LNCAP (cell line): ENCODE data around the gene SLC38A8.
A peak's percentile ranks its signal among the peaks of the same experiment; 100 is the strongest.

Experiments used
- CTCF ChIP-seq: fragments of 450-650 bp; IDR thresholded peaks from 2 replicates; pipeline ENCODE4 v1.5.1; 2017; ENCODE audit warnings: mild to moderate bottlenecking

The SLC38A8 gene

DNA sequence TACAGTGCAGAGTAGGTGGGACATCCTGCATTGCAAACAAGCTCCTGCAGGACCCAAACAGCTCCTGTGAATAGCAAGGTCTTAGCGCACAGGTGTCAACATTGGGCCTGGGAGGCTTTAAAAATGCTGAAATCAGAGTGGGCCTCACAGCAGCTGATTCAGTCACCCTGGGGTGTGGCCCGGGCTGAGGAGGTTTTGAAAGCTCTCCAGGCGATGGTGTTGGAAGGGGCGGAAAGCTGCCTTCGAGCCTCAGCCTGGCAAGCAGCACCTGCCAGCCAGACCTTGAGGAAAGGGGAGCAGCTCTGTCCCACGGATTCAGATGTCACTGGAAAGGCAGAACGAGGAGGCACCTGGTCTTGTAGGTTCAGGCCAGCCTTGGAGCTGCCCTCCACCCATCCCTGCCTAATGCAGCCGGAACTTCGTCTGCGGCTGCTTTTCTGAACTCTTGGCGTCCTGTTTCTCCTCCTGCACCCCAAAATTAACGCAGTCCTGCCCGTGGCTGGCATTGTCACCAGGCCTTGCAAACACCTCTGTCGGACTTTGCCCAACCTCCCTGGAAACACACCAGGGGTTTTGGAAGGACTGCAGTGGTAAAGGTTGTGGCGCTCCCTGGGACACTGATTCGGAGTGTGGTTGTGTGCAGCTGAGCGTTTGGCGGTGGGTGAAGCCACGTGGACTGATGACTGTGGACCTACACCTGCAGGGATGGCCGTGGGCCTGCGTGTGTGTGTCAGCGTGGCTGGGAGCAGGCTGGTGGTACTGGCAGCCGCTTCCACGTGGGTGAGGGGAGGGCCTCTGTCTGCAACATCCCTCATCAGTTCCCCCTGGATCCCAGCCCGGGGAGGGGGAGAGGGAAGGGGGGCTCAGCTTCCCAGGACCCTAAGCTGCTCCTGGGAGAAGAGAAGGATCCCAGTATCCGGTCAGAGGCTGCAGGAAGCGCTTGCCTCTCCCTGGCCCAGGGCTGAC, 71.1 kb downstream of the SLC38A8 start:
- TF ChIP-seq CTCF: no peak

DNA sequence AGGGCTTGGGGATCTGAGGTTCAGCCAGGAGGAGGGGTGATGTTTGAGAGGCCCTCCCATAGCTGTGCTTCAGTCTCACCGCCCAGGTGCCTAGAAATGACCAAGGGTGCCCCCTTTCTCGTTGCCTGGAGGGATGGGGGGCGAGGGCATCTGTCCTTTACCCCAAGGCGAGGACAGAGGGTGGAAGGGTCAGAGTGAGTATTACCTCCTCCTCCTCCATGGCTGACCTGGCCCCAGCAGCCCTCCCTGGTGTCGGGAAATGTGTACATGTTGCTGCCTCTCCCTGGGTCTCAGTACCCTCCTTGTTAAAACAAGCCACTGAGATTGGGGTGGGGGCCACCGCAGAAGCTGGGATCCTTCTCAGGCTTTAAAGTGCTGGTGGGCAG, 72.2 kb downstream of the SLC38A8 start:
- no peak for TF ChIP-seq CTCF

DNA sequence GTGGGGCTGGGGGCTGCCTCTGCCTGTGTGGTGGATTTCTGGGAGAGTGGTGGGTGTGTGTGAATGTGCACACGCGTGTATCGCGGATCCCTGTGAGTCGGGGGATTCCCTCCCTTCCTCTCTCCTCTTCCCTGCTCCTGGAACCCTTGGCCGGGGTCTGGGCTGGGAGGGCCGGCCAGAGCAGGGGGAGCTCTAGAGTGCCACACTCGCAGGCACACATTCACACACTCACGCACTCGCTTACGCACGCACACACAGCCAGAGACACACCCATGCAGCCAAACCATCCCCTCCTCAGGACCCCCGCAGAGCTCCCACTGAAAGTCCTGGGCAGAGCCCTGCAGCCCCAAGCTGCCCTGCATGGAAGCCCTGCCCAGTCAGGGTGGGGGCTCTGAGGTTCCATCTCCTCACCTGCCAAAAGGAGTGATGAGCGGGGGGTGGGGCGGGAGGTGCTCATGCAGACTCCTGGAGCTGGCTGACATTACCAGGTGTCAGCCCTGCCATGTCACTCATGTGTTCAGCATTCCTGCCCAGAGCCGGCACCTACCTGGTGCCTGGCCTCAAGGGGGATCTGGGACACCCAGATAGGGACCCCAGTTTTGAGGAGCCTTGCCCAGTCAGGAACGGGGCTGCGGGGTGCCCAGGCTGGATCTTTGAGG, 72.7 kb downstream of the SLC38A8 start:
- TF ChIP-seq CTCF: no peak

GRCh38 chr16:83968891-83969649, 73.5 kb downstream of the SLC38A8 start:
- TF ChIP-seq CTCF: no peak

GRCh38 chr16:83968306-83968851, 74.2 kb downstream of the SLC38A8 start:
- no peak for TF ChIP-seq CTCF

GRCh38 chr16:83967838-83968305, 74.7 kb downstream of the SLC38A8 start, which contains the start of gene NECAB2:
Gene NECAB2 (plus strand): TSS chr16:83968244. CDS start chr16:83968649, 405 bp downstream.
- TF ChIP-seq CTCF: peak; percentile 85

- TF ChIP-seq CTCF: no peak
Observed at GRCh38 chr16:83967091-83967490, 75.5 kb downstream of the SLC38A8 start.
